GM20000 (cell line): ENCODE data around the gene SKA2.
A peak's percentile ranks its signal among the peaks of the same experiment; 100 is the strongest.

Source experiments
- DNase-seq: peaks from one replicate; pipeline ENCODE4 v3.0.0; 2012; ENCODE audit warnings: low spot score
- CTCF ChIP-seq: IDR thresholded peaks from 2 replicates; pipeline ENCODE4 v1.5.1; 2012; ENCODE audit warnings: mild to moderate bottlenecking, control low read depth; ENCODE audit errors: extremely low read depth, missing control alignments

Gene SKA2

GRCh38 chr17:59154721-59155438 lies at the start of gene SKA2:
Gene SKA2 (minus strand): TSS chr17:59155186. CDS start chr17:59155163, 23 bp downstream.
- peak; percentile 85 for DNase-seq
- no peak for TF ChIP-seq CTCF

- TF ChIP-seq CTCF, result no peak
- no peak for DNase-seq
These were observed 47.3 kb upstream of the SKA2 start for GRCh38 chr17:59202320-59202719.

- no peak for TF ChIP-seq CTCF
- no peak for DNase-seq
These were observed 44.4 kb upstream of the SKA2 start for GRCh38 chr17:59199398-59199797.

GRCh38 chr17:59193336-59193862 lies 38.4 kb upstream of the SKA2 start:
- DNase-seq, result no peak
- TF ChIP-seq CTCF, result no peak

- DNase-seq, result no peak
- no peak for TF ChIP-seq CTCF
These were observed 35.8 kb upstream of the SKA2 start for GRCh38 chr17:59190806-59191205.

- no peak for DNase-seq
- no peak for TF ChIP-seq CTCF
These were observed 31.9 kb upstream of the SKA2 start for GRCh38 chr17:59186850-59187249.

GRCh38 chr17:59185997-59186396 lies 31.0 kb upstream of the SKA2 start:
- no peak for DNase-seq

More at GRCh38 chr17:59185997-59186396, 31.0 kb upstream of the SKA2 start:
- no peak for TF ChIP-seq CTCF
